Left hindlimb (tissue), 1 donor: Measurements from ENCODE around the gene TRPT1.

Source experiments
- DNase-seq: peaks from one replicate; pipeline ENCODE4 v3.0.0-alpha.2; 2018

Gene TRPT1, protein sequence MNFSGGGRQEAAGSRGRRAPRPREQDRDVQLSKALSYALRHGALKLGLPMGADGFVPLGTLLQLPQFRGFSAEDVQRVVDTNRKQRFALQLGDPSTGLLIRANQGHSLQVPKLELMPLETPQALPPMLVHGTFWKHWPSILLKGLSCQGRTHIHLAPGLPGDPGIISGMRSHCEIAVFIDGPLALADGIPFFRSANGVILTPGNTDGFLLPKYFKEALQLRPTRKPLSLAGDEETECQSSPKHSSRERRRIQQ

DNA sequence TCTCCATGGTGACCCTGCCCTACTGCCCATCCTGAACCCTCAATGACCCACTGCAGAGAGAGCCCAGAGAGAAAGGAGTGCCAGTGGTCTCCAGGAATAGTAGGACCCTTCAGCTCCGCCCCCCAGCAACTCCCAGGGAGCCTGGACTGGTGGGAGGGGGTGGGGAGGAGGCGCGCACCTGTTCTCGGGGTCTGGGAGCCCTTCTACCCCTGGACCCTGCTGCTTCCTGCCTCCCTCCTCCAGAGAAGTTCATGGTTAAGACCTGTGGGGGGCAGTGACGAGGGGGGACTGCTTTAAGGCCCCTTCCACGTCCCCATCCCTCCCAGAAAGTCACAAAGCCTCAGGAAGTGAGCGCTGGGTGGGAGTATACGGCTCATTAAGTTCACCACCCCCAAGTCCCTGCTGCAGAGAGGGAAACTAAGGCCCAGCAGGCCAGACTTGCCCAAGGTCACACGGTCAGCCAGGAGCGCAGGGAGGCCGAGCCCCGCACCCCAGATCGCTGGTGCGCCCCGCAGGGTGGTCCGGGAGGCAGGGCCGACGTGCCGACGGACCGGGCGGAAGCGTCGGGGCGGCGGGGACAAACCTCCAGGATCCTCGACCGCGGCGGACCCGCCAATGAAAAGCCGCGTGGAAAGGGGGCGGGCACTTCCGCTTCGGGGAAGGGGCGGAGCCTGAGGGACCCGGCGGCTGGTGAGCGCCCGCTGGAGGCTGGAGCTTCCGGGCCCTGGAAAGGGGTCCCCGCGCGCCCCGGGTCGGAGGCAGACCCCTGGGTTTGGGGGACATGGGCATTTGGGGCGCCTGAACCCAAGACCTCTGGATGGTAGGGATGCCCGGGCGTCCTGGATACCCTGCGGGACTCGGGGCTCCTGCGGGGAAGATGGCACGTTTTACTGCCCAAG is at the start of gene TRPT1, which contains the start of gene NUDT22:
TSS of gene TRPT1 (minus strand) at position 579 of the 899 bp plus-strand sequence. CDS start at position 253, 326 bp downstream.
TSS of gene NUDT22 (plus strand) at position 667 of the 899 bp plus-strand sequence. CDS start 379 bp downstream, outside the sequence.
- peak; percentile 92 for DNase-seq

DNA sequence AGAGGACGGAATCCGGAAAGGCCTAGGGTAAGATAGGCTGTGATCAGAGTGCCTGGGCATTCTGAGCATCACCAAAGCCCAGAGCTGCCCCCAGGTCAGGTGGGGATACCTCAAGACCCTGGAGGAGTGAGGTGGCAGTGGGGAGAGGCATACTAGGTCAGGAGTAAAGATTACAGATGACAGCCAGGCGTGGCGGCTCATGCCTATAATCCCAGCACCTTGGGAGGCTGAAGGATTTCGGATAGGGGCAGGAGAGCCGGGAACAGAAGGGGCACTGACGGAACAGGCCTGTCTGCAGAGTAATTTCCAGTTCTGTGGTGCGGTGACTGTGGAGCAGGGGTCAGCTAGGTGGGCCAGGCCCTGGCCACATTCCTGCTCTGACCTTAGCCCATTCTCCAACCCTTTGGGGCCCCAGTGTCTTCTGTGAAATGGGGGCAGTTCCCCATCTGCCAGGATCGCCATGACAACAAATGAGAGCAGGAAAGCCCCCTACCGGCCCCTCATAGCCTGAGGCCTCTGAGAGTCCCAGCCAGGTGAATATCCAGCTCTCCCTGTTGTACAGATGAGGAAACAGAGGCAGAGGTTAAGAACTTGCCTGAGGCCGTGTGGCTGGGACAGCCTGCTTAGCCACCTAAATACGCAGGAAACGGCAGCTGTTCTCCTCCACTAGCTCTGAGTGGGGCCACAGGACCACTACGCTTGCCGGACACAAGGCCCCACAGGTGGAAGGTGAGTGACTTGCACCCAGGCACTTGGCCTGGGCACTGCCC is 49.2 kb upstream of the TRPT1 start:
- DNase-seq, result peak; percentile 24

DNA sequence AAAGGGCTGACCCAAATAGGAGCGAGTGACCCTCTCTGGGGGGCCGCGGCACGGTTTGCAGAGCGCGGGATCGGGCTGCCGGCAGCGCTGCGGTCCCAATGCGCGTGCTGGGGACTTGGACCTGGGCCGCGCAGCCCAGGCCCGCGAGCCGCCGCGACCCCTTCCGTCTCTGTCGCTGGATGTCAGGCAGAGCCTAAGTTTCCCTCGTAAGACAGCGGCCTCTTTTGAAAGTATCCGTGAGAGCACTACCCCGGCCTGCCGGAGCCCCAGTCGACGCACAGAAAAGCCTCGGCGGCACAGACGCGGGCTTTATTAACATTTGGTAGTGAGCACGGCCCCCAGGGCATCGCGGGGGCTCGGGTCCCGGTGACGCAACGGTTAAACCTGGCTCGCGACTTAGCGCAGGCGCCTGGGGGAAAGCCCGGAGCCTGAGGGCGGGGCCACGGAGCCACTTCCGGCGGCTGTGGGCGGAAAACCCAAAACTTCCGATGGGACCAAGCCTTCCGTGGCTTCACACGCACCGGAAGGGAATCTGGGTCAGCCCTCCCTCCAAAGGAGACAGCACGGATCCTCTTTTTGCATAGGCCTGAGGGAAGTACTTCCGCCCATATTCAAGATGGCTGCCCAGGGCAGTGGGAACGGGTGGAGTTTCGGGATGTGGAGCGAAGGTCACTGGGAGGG is 43.7 kb upstream of the TRPT1 start:
- DNase-seq, result peak; percentile 99

DNA sequence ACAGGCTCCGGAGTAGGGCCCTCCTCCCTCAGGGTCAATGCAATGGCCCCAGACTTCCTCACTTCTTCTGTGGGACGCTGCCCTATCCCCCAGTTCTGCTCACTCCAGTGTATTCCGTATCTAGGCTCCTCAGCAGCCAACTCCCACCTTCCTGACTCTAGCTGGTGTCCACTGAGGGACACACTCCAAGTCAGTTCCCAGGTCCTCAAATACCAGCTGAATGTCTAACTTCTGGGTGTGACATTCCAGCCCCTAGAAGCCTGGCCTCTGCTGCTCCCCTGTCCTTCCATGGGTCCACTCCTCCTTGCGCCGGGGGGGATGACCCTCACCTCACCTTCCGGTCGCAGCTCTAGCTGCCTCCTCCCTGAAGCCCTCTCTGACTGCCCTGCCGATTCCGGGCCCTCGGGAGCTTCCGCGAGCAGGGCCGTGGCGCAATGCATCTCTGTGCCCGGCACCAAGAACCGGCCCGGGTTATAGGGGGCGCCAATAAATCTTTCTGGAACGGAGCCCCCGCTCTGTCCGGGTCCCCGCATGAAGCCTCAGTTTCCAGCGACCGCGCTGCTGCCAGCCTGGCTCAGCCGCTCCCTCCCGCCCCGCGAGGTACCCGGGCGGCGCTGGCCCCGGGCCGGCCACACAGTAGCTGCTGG is 43.0 kb upstream of the TRPT1 start:
- DNase-seq, result peak; percentile 73

DNA sequence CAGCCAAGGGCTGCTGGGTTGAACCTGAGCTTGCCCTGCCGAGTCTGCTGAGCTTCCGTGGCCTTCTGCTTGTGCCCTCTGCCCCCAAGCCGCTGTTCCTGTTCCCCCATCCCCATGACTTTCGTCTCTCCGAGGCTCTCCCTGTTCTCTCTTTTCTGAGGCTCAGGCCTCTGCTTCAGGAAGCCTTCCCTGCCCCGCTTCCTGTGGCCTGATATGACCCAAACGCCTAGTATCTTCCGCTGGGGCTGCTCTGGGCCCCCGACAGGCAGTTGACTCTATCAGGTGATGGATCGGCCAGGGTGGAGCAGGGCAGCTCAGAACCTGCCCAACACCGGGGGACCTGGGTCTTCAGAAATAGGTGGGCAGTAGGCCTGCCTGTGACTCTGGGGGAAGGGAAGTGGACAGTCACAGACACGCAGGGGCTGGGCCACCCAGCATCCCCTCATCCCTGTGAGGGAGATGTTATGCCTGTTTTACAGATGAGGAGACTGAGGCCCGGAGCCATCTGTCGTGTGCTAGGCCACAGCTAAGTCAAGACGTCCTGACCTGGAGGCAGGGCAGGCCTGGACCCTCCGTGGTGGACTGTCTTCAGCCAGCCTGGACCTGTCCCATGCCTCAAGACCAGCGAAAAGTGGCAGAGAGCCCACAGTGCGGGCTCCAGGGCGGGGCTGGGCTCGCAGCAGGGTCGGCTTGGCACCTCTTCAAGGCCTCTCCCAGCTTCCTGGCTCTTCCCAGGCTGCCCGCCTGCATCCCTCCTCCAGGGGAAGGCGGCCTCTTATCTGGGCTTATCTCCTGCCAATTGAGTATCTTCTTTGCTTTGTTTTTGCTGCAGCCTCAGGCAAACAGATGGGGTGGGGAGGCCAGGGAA is 42.3 kb upstream of the TRPT1 start:
- DNase-seq, result peak; percentile 77

GRCh38 chr11:64267207-64267945 is 41.4 kb upstream of the TRPT1 start:
- DNase-seq, result no peak

DNA sequence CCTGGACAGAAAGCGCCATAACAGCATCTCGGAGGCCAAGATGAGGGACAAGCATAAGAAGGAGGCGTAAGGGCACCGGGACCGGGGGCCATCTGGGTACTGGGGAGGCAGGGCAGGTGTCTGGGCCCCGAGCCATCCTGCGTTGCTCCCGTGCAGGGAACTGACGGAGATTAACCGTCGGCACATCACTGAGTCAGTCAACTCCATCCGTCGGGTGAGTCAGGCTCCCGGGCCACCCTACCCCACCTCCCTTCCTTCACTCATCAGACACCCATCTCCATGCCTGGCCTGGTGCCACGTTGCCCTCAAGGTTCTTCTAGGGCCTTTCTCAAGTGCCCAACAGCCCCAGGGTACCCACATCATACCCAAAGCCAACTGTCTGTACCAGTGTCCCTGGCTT is 40.4 kb upstream of the TRPT1 start:
- no peak for DNase-seq

DNA sequence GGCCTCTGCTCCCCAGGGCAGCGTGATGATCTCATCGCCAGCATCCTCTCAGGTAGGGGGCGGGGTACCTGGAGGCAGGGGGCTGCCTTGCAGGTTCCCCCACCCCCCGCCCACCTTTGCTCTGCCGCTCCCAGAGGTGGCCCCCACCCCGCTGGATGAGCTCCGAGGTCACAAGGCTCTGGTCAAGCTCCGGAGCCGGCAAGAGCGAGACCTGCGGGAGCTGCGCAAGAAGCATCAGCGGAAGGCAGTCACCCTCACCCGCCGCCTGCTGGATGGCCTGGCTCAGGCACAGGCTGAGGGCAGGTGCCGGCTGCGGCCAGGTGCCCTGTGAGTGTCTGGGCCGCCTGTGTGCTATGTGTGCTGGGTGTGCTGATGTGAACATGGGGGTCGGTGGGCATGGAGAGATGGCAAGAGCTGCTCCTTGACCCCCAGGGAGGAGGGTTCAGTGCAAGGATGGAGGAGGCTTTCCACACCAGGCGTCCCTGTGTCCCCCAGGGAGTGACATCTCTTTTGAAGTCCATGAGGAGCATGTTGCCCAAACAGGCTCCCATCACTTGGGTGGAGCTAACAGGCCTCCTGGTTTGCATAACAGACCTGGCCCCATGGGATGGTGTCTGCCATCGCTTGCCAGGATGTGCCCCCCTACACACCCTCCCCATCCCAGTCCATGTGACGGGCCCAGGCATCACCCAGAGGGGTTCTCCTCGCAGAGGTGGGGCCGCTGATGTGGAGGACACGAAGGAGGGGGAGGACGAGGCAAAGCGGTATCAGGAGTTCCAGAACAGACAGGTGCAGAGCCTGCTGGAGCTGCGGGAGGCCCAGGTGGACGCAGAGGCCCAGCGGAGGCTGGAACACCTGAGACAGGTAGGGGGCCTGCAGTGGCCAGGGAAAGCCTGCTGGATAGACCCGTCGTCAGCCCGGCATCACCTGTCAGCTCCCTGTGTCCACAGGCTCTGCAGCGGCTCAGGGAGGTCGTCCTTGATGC is 39.5 kb upstream of the TRPT1 start:
- DNase-seq, result no peak

DNA sequence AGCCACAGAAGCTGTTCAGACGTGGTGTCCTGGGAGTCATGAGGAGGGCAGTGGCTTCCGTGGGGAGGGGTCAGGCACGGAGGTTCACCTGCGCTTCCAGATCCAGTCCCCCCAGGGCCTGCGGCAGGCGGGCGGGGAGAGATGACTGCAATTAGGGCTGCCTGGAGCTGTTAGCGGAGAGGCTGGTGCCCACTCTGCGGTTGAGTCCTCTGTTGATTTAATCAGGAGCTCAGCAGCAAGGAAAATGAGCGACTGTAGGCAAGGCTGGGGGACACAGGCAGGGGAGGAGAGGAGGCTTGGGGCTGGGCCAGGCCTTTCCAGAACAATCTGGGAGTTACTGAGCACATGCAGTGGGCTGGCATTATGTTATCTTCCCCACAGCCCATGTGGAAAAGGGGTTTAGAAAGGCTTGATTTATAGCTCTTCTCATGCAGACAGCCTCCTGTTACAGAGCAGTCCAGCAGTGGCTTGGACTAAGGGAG is 38.4 kb upstream of the TRPT1 start:
- DNase-seq, result no peak

- DNase-seq, result no peak
These were observed 37.9 kb upstream of the TRPT1 start for GRCh38 chr11:64263947-64264317.

DNA sequence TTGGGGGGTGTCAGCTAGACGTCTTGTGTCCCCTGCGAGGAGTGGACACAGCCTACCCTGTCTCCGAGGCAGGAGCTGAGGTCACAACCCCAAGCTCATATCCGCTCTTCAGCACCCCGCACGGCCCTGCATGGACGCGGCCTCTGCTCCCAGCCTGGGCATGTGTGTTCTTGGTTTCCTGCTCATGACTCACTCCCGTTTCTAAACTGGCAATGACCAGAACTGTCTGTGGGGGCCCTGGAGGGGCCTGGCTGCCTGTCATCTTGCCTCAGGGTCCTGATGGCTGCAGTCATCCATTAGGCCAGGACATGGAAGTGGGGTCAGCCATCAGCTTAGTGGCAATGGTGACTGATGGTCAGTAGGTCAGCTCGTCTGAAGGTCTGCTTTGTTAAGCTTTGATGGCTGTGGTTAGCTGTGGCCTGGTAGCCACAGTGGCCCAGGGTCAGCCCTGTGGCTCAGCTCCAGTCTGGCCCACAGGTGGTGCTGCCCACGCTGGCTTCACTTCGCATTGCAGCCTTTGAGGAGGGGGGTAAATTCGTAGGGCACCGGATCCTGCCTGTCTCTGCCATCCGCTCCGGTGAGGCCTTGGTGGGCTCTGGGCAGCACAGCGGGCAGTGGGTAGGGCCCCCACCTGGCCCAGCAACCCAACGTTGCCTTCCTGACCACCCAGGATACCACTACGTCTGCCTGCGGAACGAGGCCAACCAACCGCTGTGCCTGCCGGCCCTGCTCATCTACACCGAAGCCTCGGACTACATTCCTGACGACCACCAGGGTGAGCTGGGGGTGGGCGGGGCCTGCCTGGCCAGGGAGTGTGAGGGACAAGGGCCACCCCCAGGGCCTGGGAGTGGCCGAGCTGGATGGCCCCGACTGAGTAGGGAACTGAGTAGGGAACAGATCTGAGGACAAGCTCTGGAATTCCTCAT is 37.3 kb upstream of the TRPT1 start:
- no peak for DNase-seq

DNA sequence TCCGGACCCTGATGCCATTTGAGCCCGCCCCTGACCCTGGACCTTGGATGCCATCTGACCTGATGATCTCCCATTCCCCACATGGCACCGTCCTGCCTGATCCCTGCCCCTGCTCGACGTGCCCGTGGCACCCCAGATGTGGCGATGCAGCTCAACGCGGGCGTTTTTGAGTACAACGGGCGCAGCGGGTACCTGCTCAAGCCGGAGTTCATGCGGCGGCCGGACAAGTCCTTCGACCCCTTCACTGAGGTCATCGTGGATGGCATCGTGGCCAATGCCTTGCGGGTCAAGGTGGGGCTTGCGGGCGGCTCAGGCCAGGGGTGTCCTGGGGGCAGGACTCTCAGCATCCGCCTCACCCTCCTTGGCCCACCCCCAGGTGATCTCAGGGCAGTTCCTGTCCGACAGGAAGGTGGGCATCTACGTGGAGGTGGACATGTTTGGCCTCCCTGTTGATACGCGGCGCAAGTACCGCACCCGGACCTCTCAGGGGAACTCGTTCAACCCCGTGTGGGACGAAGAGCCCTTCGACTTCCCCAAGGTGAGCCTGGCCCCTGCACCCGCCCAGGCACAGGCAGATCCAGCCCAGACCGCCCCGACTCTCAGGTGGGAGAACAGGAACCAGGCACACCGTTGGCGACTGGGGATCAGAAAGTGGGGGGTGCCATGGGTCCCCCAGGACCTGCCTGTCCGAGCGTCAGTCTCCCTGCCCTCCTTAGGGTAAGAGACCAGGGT is 36.5 kb upstream of the TRPT1 start:
- DNase-seq, result no peak

DNA sequence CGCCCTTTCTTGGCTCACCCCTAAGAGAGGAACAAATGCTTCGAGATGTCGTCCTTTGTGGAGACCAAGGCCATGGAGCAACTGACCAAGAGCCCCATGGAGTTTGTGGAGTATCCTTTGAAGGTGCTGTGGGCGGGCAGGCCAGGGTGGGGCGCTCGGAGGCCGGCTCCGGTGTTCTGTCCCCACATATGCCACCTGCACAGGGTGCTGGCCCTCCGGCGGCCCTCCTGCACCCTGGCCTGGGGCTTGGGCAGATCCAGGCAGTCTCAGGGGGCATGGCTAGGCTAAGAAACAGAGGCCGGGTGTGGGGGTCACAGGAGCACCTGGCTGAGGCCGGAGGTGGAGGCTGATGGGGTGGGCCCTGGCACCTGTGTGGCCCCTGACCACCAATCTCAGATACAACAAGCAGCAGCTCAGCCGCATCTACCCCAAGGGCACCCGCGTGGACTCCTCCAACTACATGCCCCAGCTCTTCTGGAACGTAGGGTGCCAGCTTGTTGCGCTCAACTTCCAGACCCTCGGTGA is 35.6 kb upstream of the TRPT1 start:
- DNase-seq, result no peak

DNA sequence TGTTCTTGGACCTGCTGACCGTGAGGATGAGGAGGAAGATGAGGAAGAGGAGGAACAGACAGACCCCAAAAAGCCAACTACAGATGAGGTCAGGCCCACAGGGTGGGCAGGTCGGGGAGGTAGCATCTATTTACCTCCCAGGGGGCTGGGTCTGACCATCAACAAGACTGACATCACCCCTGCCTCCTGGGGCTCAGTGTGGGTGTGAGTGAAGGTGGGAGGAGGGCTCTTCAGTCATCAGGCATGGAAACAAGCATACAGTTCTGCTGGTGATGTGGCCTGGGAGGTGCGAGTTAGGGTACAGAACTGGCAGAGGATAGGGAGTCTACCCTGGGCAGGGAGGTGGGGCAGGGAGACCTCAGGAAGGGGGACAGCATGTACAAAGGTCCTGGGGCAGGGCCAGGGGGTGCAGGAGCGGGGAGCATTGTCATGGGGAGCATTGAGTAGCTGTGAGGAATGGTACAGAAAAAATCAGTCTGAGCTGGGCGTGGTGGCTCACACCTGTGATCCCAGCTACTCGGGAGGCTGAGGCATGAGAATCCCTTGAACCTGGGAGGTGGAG is 34.2 kb upstream of the TRPT1 start:
- no peak for DNase-seq

DNA sequence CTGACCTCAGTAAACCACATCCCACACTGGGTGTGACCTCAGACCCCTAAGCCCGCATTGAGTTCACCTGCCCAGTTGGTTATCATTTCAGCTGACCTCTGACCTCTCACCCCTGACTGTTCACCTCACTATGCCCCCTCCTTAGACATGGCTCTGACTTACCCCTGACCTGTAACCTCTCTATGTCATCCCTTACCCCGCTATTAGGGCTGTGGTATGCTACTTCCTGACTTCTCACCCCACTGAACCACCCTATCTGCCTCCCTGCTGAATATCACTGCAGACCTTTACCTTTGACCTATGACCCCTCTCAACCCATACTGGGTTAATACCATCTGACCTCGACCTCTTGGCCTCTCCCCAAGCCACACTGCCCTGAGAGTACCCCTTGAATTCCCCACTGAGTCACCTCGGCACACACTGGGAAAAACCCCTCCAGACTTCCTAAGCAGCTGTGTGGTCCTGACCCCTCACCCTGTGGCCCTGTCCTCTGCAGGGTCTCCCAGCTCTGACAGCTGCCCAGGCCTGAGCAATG is 33.6 kb upstream of the TRPT1 start:
- no peak for DNase-seq

DNA sequence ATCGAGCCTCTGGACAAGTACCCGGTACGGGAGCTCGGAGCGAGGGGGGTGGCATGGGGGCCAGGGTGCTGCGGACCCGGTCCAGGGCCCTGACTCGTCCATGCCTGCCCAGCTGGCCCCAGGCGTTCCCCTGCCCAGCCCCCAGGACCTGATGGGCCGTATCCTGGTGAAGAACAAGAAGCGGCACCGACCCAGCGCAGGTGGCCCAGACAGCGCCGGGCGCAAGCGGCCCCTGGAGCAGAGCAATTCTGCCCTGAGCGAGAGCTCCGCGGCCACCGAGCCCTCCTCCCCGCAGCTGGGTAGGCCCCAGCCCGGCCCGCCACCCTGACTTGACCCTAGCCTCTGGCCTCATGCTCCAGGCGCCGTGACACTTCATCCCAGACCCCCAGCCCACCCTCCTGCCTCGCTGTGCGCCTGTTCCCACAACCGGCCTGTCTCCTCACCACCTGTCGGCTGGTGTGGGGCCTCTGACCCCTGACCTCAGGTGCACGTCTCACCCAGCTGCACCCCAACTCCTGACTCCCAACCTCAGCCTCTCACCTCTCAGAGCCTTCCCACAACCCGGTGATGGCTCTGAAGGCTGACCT is 33.1 kb upstream of the TRPT1 start:
- DNase-seq, result no peak
